NCI-H1105 (cell line): ENCODE data around the gene PXN.
"Not testable (repeated sequence)": the region's sequence is repeated elsewhere in the genome, so short reads cannot be mapped to it uniquely, and the experiment has no call there.

Experiments used
- DNase-seq: peaks from one replicate; lab custom pipeline; 2025; lab: John Stamatoyannopoulos, UW

Gene PXN

DNA sequence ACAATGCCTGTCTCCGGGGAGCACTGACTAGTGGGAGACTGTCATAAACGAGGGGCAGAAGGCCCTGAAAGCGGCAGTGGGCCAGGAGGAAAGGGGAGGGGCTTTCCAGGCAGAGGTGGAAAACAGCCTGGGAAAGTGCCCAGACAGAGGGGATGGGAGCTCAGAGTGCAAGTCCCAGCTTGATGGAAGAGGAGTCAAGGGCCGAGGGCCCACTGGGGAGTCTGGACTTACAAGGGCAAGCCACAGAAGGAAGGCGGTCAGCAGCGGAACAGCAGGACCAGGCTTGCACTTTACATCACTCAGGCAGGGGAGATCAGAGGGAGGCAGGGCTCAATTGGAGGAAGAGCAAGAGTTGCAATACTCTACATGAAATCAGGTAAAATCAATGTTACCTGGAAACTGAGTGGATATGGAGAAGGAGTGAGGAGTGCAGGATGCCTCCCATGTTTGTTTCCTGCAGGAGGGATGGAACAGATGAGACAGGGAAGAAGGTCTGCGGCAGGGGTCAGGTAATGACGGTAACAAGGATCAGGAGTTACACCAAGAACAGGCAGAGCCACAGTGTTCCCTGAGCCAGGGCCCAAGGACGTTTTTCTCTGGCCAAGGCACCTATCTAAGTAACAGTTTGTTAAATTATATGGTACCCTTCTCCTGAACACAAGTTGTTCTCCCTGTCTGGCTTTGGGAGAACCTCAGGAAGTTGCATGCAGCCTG is 23.8 kb downstream of the PXN start:
- DNase-seq = no peak

DNA sequence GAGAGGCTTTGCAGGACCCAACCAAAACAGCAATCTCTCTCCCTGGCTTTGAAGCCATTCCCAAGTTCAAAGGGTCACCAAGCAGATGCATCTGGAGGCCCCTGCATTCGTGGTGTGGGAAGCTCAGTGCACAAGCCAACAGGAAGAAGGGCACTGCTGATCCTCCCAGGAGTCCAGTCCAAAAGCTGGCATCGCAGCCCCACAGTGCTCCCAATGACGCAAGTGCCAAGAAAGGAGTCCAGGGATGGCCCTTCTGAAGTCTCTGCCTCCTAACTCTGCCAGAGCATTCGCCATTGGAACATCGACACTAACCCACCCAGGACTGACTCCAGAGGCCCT is 25.1 kb downstream of the PXN start:
- no peak for DNase-seq

DNA sequence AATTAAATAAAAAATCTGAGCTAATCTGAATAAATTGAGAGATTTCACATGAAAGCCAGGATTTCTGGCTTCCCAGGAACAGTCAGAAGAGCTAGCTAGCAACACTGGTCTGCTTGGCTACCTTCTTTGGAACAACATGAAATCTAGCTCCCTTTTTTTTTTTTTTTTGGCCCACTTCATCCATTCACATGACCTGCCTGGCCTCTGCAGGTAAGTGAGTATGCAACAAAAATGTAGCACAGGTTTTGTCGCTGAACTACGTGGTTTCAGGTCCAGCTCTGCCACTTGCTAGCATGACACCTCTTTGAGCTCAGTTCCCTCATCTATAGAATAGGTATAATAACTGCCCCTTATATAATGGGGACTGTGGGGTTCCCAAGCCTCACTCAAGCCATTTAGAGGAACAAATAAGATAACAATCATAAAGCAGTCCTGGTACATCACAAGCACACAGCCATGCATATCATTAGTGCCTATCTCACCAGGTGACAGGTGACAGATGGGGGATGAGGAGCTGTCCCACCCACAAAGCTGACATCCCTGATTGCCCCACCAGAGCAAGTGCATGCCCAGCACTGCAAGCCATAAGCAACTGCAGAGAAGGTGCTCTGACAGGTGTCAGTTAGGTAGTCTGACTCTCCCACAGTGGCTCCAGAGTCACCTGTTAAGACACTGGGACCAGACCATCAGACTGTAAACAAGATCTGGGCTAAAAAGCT is 25.6 kb downstream of the PXN start:
- no peak for DNase-seq

- no peak for DNase-seq
Observed at GRCh38 chr12:120238839-120239445, 26.6 kb downstream of the PXN start.

GRCh38 chr12:120238217-120238616 is 27.3 kb downstream of the PXN start:
- DNase-seq = no peak

- DNase-seq = no peak
Observed at GRCh38 chr12:120237360-120238171, 28.0 kb downstream of the PXN start.

GRCh38 chr12:120236809-120237208 is 28.7 kb downstream of the PXN start:
- not testable (repeated sequence) for DNase-seq

DNA sequence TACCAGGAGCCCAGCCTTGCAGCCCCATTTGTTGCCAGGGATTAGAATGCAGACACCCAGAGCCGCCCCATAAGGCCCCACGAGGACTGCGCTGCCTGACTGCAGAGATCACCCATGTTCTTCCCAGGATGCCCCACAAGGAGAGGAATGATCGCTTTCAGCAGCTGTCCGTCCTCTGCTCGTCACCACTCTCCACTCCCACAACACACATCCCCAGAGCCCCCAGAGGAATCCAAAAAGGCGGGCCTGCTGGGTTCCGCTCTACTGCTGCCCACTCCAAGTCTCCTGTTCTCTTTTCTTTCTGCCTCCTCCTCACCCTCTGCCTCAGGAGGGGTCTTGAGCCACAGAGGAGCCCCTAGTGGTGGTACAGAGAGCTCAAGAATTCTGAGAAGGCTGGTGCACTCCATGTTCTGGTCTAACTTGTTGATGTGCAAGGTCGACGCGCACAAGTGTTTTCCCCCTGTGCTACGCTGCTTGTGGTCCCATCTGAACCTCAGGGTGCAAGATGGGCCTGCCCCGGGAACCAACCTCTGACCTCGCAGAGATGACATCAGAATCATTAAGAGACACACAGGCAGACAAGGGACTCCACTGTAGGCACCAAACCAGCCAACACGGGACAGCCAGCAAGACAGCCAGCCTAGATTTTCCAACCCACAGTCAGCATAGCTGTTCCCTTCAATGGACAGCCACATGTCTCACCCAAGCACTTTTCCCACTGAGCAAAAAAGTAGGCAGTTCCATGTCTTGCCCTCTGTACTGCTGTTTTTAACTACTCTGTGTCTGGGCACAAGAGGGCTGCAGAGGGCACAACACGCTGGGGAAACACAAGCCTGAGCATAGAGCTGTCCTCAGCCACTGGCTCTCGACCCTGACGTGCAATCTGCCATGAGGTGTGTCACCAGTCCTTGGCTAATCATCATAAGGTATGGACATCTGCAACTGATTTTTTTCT is 29.9 kb downstream of the PXN start:
- DNase-seq = no peak

GRCh38 chr12:120234643-120235368 is 30.7 kb downstream of the PXN start:
- no peak for DNase-seq

- DNase-seq = no peak
Observed at GRCh38 chr12:120231316-120232011, 34.1 kb downstream of the PXN start.

DNA sequence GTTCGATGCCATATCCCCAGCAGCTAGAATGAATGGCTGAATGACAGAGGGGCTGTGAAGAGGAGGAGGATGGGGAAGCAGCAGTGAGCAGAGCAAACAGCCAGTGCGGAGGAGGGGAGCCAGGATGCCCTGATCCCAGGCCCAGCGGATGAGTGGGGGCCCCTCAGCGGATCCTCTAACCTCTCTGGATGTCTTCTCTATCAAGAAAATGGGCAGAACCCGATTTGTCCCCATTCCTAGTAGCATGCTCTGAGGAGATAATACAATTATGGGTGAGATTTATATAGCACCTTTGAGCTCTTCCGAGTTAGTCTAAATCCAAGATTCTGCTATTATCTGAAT is 34.6 kb downstream of the PXN start:
- DNase-seq = no peak

GRCh38 chr12:120230326-120230973 is 35.1 kb downstream of the PXN start:
- no peak for DNase-seq

DNA sequence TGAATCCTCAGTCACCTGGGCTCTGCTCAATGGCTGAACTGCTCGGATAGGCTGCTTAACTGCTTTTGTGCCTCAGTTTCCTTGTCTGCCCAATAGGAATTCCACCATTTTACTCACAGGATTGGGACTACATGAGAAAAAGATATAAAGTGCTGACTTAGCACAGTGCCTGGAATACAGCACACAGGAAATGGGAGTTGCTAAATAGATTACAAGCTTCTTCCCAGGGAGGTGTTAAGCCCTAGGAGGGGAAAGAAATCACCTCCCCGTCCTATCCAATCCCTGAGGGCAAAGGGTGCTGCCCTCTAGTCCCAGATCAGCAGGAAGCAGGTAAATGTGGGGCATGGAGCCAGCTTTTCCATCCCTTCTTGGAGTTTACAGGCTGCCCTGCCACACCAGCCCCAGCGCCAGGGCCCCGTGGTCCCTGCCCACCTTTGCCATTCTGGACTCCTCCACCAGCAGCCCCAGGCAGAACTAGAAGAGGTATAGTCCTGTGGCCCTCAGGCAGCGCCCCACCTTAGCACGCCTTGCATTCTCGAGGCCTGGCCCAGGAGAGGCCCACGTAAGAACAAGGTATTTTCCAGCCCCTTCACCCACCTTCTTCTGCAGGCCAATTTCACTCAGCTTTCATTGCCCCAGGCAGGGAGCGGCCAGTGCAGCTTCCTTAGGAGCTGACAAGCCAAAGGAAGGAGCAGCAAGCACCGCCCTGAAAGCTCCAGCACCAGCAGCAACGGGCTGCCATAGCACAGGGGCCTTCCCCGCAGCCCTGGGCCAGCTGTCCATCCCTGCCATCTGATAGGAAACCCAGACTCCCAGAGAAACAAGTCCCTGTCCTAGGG is 35.8 kb downstream of the PXN start:
- no peak for DNase-seq

- DNase-seq = no peak
Observed at GRCh38 chr12:120229071-120229486, 36.5 kb downstream of the PXN start.

DNA sequence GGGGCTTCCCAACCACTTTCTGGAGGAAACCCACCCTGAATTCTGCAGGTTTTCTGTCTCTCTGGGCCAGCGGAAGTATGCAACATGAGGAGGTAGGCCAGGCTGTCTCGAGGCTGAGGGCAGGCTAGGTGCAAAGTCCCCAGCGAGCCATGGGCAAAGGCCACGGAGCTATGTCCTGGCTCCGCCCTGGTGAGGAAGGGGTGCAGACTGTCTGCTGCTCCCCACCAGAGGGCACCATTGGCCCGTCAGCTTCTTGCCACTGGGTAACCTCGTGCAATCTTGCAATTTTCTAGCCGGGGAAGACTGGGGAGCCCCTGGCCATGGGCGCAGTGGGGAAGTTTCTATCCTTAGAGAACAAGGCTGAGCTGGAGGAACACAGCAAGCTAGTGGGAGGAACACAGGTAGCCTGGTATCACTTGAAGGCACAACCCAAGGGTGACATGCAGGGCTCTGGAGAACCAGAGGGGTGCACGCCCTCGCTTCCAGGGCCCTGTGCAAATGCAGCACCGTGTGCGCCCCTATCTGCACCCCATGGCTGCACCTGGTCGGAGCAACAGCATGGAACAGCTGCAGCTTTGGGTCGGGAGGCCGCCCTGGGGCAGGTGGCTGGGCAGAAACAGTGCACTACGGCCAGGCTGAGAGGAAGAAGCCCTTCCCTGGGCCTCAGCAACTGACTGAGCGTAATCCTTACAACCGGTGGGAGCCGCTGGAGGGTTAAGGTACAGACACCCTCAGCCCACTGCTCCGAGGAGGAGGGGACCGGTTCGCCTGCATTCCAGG is 37.0 kb downstream of the PXN start:
- peak; percentile 60 for DNase-seq

GRCh38 chr12:120228041-120228290 is 37.6 kb downstream of the PXN start:
- no peak for DNase-seq

GRCh38 chr12:120227233-120228040 is 38.1 kb downstream of the PXN start:
- DNase-seq = no peak
